Muscle of leg (tissue), 11 donors: Measurements from ENCODE around the gene ITGB6. TPM values are rescaled to one million over a fixed set of nuclear protein-coding genes. Genes with fewer than 3 reads are reported as not detected.
A peak's percentile ranks its signal among the peaks of the same experiment; 100 is the strongest.
"Not testable (repeated sequence)": the region's sequence is repeated elsewhere in the genome, so short reads cannot be mapped to it uniquely, and the experiment has no call there.

Experiments
- DNase-seq: peaks from one replicate; pipeline ENCODE4 v3.0.0; 2013
- H3K27ac ChIP-seq: one replicate; pipeline ENCODE4 v1.5.1; 2013; ENCODE audit warnings: mild to moderate bottlenecking, low read length, control low read depth
- H3K27me3 ChIP-seq: one replicate; pipeline ENCODE4 v1.6.1; 2013; ENCODE audit warnings: low read length; ENCODE audit not compliant: control insufficient read depth, insufficient read depth
- H3K36me3 ChIP-seq: one replicate; pipeline ENCODE4 v1.6.1; 2013; ENCODE audit warnings: low read length; ENCODE audit not compliant: control insufficient read depth, insufficient read depth
- H3K4me1 ChIP-seq: one replicate; pipeline ENCODE4 v1.6.1; 2013; ENCODE audit warnings: low read length; ENCODE audit not compliant: control insufficient read depth, insufficient read depth
- H3K4me3 ChIP-seq: one replicate; pipeline ENCODE4 v1.5.1; 2013; ENCODE audit warnings: low read length, control low read depth
- H3K9me3 ChIP-seq: replicated peaks from 2 replicates; pipeline ENCODE4 v1.6.1; 2013; ENCODE audit warnings: low read depth, low read length; ENCODE audit not compliant: control insufficient read depth
- WGBS: methylation state at CpG from one replicate; pipeline ENCODE4 v1.1.5; 2013; ENCODE audit warnings: missing lambda C conversion rate; ENCODE audit not compliant: insufficient coverage; 5-methylcytosine and 5-hydroxymethylcytosine counted together
- polyA plus RNA-seq, 8 donors: library from polyadenylated mRNA; unstranded; fragments of 120-200 nt; gene quantifications; one replicate each; pipeline versions ENCODE4 v1.2.1 to v1.2.3, GENCODE V29; 2013; ENCODE audit warnings: inconsistent platforms in 1 of 8, low replicate concordance in 1 of 8; ENCODE audit not compliant: insufficient read length in 8 of 8, insufficient read depth in 1 of 8
- total RNA-seq: library from RNA; stranded (reverse); fragments of 120-200 nt; gene quantifications from one replicate; pipeline ENCODE4 v1.2.4, GENCODE V29; 2013

Gene ITGB6
- total and polyA plus RNA-seq, 9 donors: 31.9 to 60.0 (median 37.7) TPM

DNA sequence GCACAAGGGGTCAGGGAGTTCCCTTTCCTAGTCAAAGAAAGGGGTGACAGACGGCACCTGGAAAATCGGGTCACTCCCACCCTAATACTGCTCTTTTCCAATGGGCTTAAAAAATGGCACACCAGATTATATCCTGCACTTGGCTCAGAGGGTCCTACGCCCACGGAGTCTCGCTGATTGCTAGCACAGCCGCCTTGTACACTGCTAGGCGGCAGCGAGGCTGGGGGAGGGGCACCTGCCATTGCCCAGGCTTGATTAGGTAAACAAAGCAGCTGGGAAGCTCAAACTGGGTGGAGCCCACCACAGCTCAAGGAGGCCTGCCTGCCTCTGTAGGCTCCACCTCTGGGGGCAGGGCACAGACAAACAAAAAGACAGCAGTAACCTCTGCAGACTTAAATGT lies 85.4 kb downstream of the ITGB6 start:
- not testable (repeated sequence) for H3K9me3 ChIP-seq, H3K27ac ChIP-seq, DNase-seq, H3K27me3 ChIP-seq, H3K36me3 ChIP-seq, H3K4me1 ChIP-seq, H3K4me3 ChIP-seq
- WGBS: 95% methylated on average over 3 of the region's 8 CpGs

DNA sequence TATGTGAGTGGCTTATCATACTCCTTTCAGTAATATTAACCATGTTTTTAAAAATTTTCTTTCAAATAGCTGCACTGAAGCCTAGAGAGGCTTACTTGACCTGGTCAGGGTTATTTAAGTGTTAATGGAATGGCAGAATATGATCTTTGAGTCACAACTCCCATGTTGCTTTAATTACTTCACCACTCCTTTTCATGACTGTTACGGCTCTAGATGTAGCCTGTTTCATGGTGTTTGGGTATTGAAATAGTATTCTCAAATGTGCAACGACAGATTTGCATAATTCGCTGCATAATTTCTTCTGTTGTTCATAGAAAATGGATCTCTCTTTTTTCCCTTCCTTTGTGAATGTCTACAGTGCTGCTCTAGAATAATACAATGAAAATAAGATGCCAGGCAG lies 86.1 kb downstream of the ITGB6 start:
- no peak for DNase-seq

DNA sequence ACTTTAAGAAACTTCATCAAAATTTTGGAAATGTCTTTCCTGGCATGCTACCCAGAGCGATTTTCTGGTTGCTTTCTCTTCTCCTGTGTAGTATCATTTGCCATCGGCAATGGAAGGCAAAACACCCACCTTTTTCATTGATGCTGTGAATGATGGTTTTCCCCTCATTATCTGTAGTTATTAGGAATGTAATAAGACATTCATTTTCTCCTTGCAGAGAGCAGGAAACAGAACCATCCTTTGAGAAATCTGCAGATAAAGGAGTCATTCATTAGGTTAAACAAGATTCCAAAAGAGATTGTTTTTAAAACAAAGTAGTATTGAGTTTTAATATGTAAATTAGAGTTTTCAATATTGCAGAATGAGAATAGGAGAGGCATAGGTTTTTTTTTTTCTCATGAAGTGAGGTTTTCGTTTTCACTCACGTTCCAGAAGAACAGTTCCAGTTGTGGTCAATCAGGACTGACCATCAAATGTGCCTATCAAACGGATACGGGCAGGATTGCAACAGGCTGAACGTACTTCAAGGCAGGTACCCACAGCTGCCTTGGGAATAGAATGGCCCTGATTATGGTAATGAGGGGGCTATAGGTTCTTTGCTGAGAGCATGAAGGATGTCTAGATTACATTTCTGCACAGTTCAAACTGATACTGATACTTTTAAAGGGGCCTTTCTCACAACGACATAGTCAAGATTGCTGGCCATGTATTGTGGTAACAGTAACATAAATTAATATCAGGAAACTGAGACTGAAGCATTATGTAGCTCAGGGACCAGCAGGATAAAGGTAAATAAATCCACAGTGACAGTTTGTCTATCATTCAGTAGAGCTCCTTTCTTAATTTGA lies 87.9 kb downstream of the ITGB6 start:
- Histone ChIP-seq H3K4me3 (no peak overlapping the region), H3K36me3 (no peaks in the 10 kb centered on the region), H3K4me1 (no peaks in the 10 kb centered on the region), H3K27me3 (no peaks in the 10 kb centered on the region), H3K27ac (no peak overlapping the region), H3K9me3 (no peaks in the 10 kb centered on the region)
- WGBS: 84% methylated on average over 4 of the region's 8 CpGs
- DNase-seq: no peak

More for the DNA sequence above, 86.1 kb downstream of the ITGB6 start:
- H3K36me3 ChIP-seq: no peaks in the 10 kb centered on the region
- WGBS: no CpG with 5 or more reads among the region's 3 CpGs
- H3K9me3 ChIP-seq: no peaks in the 10 kb centered on the region
- H3K4me1 ChIP-seq: no peaks in the 10 kb centered on the region
- no peak overlapping the region for H3K27ac ChIP-seq
- H3K4me3 ChIP-seq: no peak overlapping the region
- no peaks in the 10 kb centered on the region for H3K27me3 ChIP-seq

DNA sequence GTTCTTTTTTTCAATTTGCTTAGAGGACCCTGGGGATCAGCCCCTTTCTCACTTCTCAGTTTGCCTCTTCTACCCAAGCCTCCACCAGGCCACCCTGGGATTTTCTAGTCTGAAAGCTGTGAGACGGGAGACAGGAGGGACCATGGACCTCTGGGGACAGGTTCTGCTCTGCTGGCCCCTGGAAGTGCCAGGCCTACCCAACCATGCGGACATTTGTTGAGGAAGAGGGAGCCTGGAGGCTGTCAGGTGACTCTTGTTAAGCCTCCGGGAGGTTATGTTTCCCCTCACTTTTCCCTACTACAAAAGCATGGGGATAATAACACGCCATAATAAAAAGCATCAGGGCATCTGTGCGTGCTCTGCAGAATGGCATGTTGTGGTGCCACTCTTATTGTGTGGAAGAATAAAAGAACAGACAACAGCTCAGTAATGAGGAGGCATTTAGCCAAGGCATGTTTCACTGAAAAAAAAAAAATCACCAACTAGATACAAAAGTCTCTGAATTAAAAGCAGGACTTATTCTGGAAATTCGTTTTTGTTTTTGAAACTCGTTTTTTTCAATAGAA lies 89.3 kb downstream of the ITGB6 start:
- Histone ChIP-seq H3K27ac (no peak overlapping the region), H3K9me3 (no peaks in the 10 kb centered on the region), H3K4me3 (no peak overlapping the region), H3K36me3 (no peaks in the 10 kb centered on the region), H3K27me3 (no peaks in the 10 kb centered on the region), H3K4me1 (no peaks in the 10 kb centered on the region)
- no CpG with 5 or more reads among the region's 7 CpGs for WGBS
- no peak for DNase-seq

DNA sequence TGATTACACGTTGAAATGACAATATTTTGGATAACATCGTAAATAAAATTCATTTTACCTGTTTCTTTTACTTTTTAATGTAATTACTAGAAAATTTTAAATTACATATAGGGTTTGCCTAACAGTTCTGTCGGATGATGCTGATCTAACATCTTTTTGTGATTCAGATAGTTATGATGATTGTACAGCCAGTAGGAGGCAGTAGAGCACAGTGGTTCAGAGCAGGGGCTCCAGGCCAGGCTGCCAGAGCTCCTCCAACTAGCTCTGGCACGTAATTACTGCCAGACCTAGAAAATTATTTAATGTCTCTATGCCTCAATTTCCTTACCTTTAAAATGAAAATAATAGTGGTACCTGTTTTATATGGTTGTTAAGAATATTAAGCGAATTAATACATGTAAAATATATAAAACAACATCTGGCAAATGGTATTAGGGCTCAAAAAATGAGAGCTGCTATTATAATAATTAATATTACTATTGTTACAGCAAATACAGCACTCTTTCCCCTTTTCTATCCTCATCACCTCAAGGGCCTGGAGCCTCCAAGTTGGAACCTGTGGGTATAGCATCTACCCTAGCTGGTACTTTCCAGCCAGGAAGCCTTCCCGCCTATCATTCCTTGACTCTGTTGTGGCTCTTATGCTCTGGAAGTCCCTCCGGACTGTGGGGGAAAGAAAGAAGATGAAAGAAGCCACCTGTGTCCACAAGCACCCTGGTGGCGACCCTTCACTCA lies 90.0 kb downstream of the ITGB6 start:
- no peaks in the 10 kb centered on the region for H3K27me3 ChIP-seq
- no peak overlapping the region for H3K27ac ChIP-seq
- no CpG with 5 or more reads among the region's 8 CpGs for WGBS
- peaks cover 2% of the 10 kb centered on the region for H3K36me3 ChIP-seq
- no peaks in the 10 kb centered on the region for H3K4me1 ChIP-seq
- H3K4me3 ChIP-seq: no peak overlapping the region
- H3K9me3 ChIP-seq: no peaks in the 10 kb centered on the region
- DNase-seq: peak; percentile 77

DNA sequence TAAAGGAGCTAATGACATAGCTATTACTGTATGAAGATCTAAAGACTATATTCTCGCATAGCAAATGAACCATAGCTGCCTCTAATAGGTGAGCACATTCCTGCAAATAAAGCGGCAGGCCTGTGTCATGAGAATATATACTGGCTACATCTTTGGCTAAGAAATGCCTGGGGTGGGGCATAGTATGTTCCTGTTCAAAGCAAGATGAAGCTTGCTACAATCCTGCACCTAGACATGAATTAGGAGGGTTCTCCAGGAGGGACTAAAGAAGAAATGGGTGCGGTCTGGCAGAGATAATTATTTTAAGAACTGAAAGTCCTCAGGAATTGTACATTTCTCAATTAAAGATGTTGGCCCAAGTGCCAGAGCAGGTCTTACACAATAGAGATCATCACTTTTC lies 90.8 kb downstream of the ITGB6 start:
- H3K9me3 ChIP-seq: no peaks in the 10 kb centered on the region
- H3K27me3 ChIP-seq: no peaks in the 10 kb centered on the region
- no peak overlapping the region for H3K27ac ChIP-seq
- no peak overlapping the region for H3K4me3 ChIP-seq
- peaks cover 2% of the 10 kb centered on the region for H3K36me3 ChIP-seq
- DNase-seq: no peak
- no CpG with 5 or more reads among the region's 3 CpGs for WGBS
- H3K4me1 ChIP-seq: no peaks in the 10 kb centered on the region

DNA sequence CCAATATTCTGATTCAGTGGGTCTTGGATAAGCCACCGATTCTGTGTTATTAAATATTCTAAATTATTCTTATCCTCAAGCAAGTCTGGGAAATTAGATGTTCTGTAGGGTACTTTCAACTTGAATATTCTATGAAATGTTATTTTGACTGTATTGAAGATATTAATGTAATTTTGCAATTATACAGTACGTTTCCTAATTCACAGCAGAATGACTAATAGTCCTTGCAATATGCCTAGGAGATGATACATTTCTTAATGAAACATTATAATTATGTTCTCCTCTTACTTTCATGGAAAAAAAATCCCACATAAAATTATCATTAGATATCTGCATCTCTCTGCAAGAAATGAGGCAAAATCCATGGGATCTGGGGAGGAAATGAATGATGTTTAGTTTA lies 91.4 kb downstream of the ITGB6 start:
- H3K9me3 ChIP-seq: no peaks in the 10 kb centered on the region
- peaks cover 2% of the 10 kb centered on the region for H3K36me3 ChIP-seq
- H3K4me3 ChIP-seq: no peak overlapping the region
- no peaks in the 10 kb centered on the region for H3K4me1 ChIP-seq
- no peaks in the 10 kb centered on the region for H3K27me3 ChIP-seq
- no CpG with 5 or more reads among the region's 2 CpGs for WGBS
- DNase-seq: no peak
- H3K27ac ChIP-seq: no peak overlapping the region

DNA sequence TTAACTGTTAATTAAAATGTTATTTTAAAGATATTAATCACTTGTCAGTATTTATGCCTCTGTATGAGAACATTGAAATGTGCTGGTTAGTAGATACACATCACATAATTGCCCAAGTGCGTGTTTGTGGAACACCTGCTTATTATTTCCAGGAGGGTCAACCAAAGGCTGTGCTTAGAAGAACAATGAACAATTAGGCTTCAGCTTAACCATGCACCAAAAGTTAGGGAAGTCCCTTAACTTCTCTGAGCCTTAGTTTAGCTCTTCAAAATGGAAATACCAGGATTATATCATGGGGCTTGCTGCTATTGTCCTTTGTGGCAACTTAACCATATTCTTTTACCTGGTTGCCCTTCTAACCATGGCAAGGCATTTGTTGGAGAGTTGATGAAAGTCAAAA lies 94.7 kb downstream of the ITGB6 start:
- WGBS: no CpG with 5 or more reads among the region's 1 CpG
- DNase-seq: no peak
- Histone ChIP-seq H3K4me3 (no peak overlapping the region), H3K27me3 (no peaks in the 10 kb centered on the region), H3K27ac (no peak overlapping the region), H3K9me3 (no peaks in the 10 kb centered on the region), H3K36me3 (peaks cover 2% of the 10 kb centered on the region), H3K4me1 (no peaks in the 10 kb centered on the region)

DNA sequence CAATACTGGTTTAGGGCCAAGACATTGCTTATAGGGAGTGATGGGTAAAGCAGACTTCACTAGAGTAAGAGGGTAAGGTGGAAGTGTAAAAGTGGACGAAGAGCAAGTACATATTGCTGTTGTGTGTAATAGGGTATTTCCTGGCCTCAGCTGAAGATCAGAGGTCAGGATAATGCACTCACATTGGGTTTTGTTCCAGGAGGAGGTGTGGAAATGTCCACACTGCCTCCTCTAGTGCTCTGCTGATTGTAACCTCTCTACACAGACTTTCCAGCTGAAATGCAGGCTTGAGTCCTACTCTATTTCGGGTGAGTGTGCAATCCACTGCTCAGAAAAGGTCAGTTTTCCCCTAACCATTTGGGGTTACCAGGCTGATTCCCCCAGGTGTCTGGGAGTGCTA lies 96.0 kb downstream of the ITGB6 start:
- Histone ChIP-seq H3K27me3 (no peaks in the 10 kb centered on the region), H3K4me3 (no peak overlapping the region), H3K27ac (no peak overlapping the region), H3K36me3 (peaks cover 2% of the 10 kb centered on the region), H3K4me1 (no peaks in the 10 kb centered on the region), H3K9me3 (no peaks in the 10 kb centered on the region)
- no peak for DNase-seq
- 67% methylated on average over 1 of the region's 2 CpGs for WGBS

DNA sequence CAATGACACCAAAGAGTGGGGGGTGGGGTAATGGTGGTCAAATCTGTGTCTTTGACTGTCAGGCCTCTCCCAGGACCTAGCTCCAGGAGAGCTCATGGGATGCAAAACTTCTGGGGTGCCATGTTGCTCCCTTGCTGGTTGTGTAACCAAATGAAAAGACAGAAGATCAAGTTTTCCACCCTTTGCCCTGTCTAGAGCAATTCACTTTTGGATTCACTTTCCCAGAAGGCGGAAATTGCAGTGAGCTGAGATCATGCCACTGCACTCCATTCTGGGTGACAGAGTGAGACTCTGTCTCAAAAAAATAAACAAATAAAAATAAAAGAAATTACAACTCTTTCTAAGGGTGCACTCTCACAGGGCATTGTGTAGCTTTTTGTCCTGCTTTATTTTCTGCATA lies 102.7 kb downstream of the ITGB6 start:
- Histone ChIP-seq H3K4me3 (no peak overlapping the region), H3K9me3 (peaks cover 13% of the 10 kb centered on the region), H3K27me3 (no peaks in the 10 kb centered on the region), H3K27ac (no peak overlapping the region), H3K4me1 (no peaks in the 10 kb centered on the region), H3K36me3 (no peaks in the 10 kb centered on the region)
- no CpG with 5 or more reads among the region's 1 CpG for WGBS
- no peak for DNase-seq
